GM12878 (cell line): ENCODE measurements around the gene KAZN. TPM values are rescaled to one million over a fixed set of nuclear protein-coding genes. Genes with fewer than 3 reads are reported as not detected.

Experiments used
- ATAC-seq: fragments of 200-7000 bp; cut with Tn5 transposase; 3 replicates; pipeline ENCODE4 v1.9.1; 2020; ENCODE audit warnings: mild to moderate bottlenecking, moderate library complexity
- BruUV-seq: library from RNA; stranded (reverse); fragments of 400-500 nt; replicated peaks from 2 replicates; lab custom pipeline; 2021; lab: Mats Ljungman, UMichigan
- CTCF ChIA-PET: fragments of 300-600 bp; sonication (Branson Sonifier 250); formaldehyde crosslinking; extraction: SDS; loops from one replicate; lab custom pipeline; 2021; ENCODE audit warnings: inconsistent platforms; lab: Yijun Ruan, JAX
- POLR2A ChIA-PET: fragments of 350-600 bp; formaldehyde crosslinking; extraction: SDS; loops from one replicate; lab custom pipeline; 2021; ENCODE audit warnings: inconsistent platforms; lab: Charles Lee
- RAD21 ChIA-PET: fragments of 300-600 bp; sonication (Branson Sonifier 250); formaldehyde crosslinking; loops from one replicate; lab custom pipeline; 2023; ENCODE audit warnings: antibody characterized with exemption; ENCODE audit not compliant: unreplicated experiment; lab: Charles Lee
- SMC1A ChIA-PET: fragments of 300-600 bp; sonication (Branson Sonifier 250); formaldehyde crosslinking; loops from one replicate; lab custom pipeline; 2023; ENCODE audit not compliant: unreplicated experiment, uncharacterized antibody; lab: Charles Lee
- DNase-seq: peaks from one replicate; pipeline ENCODE4 v3.0.0-alpha.2; 2011; ENCODE audit warnings: low read depth, low spot score
- FAIRE-seq: peaks from 3 replicates; lab custom pipeline; 2011; peaks lifted over from hg19 to GRCh38; lab: Jason Lieb, UNC
- H2AFZ ChIP-seq: 2 replicates; pipeline ENCODE4 v1.6.0; 2011; ENCODE audit warnings: low read depth, low read length, control low read depth; ENCODE audit not compliant: control insufficient read depth
- H3K27ac ChIP-seq: 2 replicates; pipeline ENCODE4 v1.5.1; 2011; ENCODE audit warnings: control low read depth; ENCODE audit not compliant: control insufficient read depth, insufficient read depth
- H3K27me3 ChIP-seq, 2 experiments: replicated peaks in 1 of 2; 2 replicates each; pipeline versions ENCODE4 v1.6.0 to v1.6.1; 2011; ENCODE audit warnings: low read length in 1 of 2; ENCODE audit not compliant: control insufficient read depth in 2 of 2, insufficient read depth in 2 of 2
- H3K36me3 ChIP-seq, 2 experiments: 2 replicates each; pipeline ENCODE4 v1.5.1; 2011; ENCODE audit warnings: low read length in 1 of 2; ENCODE audit not compliant: control insufficient read depth in 2 of 2, insufficient read depth in 2 of 2
- H3K4me1 ChIP-seq: 2 replicates; pipeline ENCODE4 v1.6.1; 2011; ENCODE audit warnings: mild to moderate bottlenecking, low read length, moderate library complexity, mixed read lengths; ENCODE audit not compliant: control insufficient read depth, insufficient read depth
- H3K4me2 ChIP-seq: 2 replicates; pipeline ENCODE4 v1.6.0; 2011; ENCODE audit warnings: control low read depth; ENCODE audit not compliant: control insufficient read depth, insufficient read depth
- H3K4me3 ChIP-seq: fragments of 200-600 bp; sonication (generic); 2 replicates; pipeline ENCODE4 v1.5.1; 2016
- H3K79me2 ChIP-seq: 2 replicates; pipeline ENCODE4 v1.6.0; 2011; ENCODE audit warnings: low read length; ENCODE audit not compliant: control insufficient read depth, insufficient read depth
- H3K9ac ChIP-seq: 2 replicates; pipeline ENCODE4 v1.8.0; 2011; ENCODE audit warnings: low read length, control low read depth, mixed read lengths; ENCODE audit not compliant: control insufficient read depth, insufficient read depth
- H3K9me3 ChIP-seq: replicated peaks from 3 replicates; pipeline ENCODE4 v1.5.1; 2011; ENCODE audit warnings: mild to moderate bottlenecking, low read length; ENCODE audit not compliant: control insufficient read depth, insufficient read depth
- H4K20me1 ChIP-seq: 2 replicates; pipeline ENCODE4 v1.6.0; 2011; ENCODE audit not compliant: control insufficient read depth, insufficient read depth
- BCL3 ChIP-seq: IDR thresholded peaks from 2 replicates; pipeline ENCODE4 v1.6.1; 2011; ENCODE audit warnings: borderline replicate concordance, low read depth, mild to moderate bottlenecking, moderate library complexity, low read length; ENCODE audit not compliant: insufficient read depth, poor library complexity, severe bottlenecking
- BRCA1 ChIP-seq: IDR thresholded peaks from 2 replicates; pipeline ENCODE4 v1.6.1; 2011; ENCODE audit warnings: low read depth, low read length, improper control_type of control experiment
- CBFB ChIP-seq: IDR thresholded peaks from 2 replicates; pipeline ENCODE4 v1.6.1; 2016; ENCODE audit warnings: antibody characterized with exemption, low read depth
- EP300 ChIP-seq, 2 experiments: fragments of 150-350 bp in 1 of 2; IDR thresholded peaks; 2 replicates each; pipeline ENCODE4 v1.6.1; 2011 to 2012; ENCODE audit warnings: low read depth in 2 of 2, low read length in 2 of 2, borderline replicate concordance in 1 of 2, improper control_type of control experiment in 1 of 2, inconsistent platforms in 1 of 2; ENCODE audit not compliant: control insufficient read depth in 1 of 2
- EZH2 ChIP-seq: IDR thresholded peaks from 2 replicates; pipeline ENCODE4 v1.6.1; 2012; ENCODE audit warnings: low read depth, mild to moderate bottlenecking, control low read depth, inconsistent platforms, low read length, borderline replicate concordance; ENCODE audit not compliant: control insufficient read depth
- JUNB ChIP-seq: IDR thresholded peaks from 2 replicates; pipeline ENCODE4 v1.6.1; 2016; ENCODE audit warnings: antibody characterized with exemption, mild to moderate bottlenecking
- MTA2 ChIP-seq: fragments of 450-650 bp; IDR thresholded peaks from 2 replicates; pipeline ENCODE4 v1.6.1; 2016; ENCODE audit warnings: low read depth, mild to moderate bottlenecking, moderate library complexity
- PAX5 ChIP-seq: IDR thresholded peaks from 2 replicates; pipeline ENCODE4 v1.6.1; 2011; ENCODE audit warnings: low read depth, low read length, borderline replicate concordance
- PKNOX1 ChIP-seq: fragments of 450-650 bp; IDR thresholded peaks from 2 replicates; pipeline ENCODE4 v1.6.1; 2016; ENCODE audit warnings: mild to moderate bottlenecking
- RAD21 ChIP-seq: IDR thresholded peaks from 2 replicates; pipeline ENCODE4 v1.6.1; 2011; ENCODE audit warnings: mild to moderate bottlenecking, low read depth, low read length, moderate library complexity; ENCODE audit not compliant: insufficient read depth
- SIX5 ChIP-seq: IDR thresholded peaks from 2 replicates; pipeline ENCODE4 v1.6.1; 2011; ENCODE audit warnings: mild to moderate bottlenecking, low read depth, low read length, moderate library complexity; ENCODE audit not compliant: severe bottlenecking
- YY1 ChIP-seq: IDR thresholded peaks from 2 replicates; pipeline ENCODE4 v1.6.1; 2011; ENCODE audit warnings: low read depth, mild to moderate bottlenecking, low read length
- ZBTB4 ChIP-seq: fragments of 450-650 bp; formaldehyde crosslinking; IDR thresholded peaks from 2 replicates; pipeline ENCODE4 v1.4.0; 2022; ENCODE audit warnings: mild to moderate bottlenecking, moderate library complexity
- WGBS: methylation state at CpG from one replicate; pipeline ENCODE4 v1.1.6; 2016; ENCODE audit warnings: low lambda C conversion rate; ENCODE audit not compliant: insufficient replicate concordance, insufficient coverage; ENCODE audit errors: missing lambda C conversion rate; 5-methylcytosine and 5-hydroxymethylcytosine counted together
- in situ Hi-C: fragments of 300-500 bp; cut with MboI; formaldehyde crosslinking; loops from 9 replicates; pipeline ENCODE4 v1.14.3; 2018; ENCODE audit warnings: mixed read lengths
- intact Hi-C: fragments of 100-400 bp; cut with micrococcal nuclease; formaldehyde crosslinking; loops from one replicate; pipeline ENCODE4 v1.14.2; 2022; ENCODE audit not compliant: unreplicated experiment
- polyA plus RNA-seq, 11 experiments: library from polyadenylated mRNA; depleted of rRNA in 4 of 11; unstranded in 6 of 11; stranded (reverse) in 5 of 11; fragments of >200 nt; fragmentation: Nextera tagmentation in 4 of 11; fragmentation: Illumina TruSeq in 1 of 11; extraction: Ambion mirVana in 4 of 11; extraction: Trizol in 1 of 11; gene quantifications; 1 replicate in 1 of 11; 2 replicates in 10 of 11; pipeline versions ENCODE4 v1.2.1 to v1.2.3, GENCODE V29; 2011 to 2016; ENCODE audit warnings: inconsistent platforms in 2 of 11, missing spikeins in 2 of 11, low read depth in 1 of 11
- total RNA-seq, 4 experiments: library from RNA; depleted of rRNA in 3 of 4; stranded (reverse); fragments of >200 nt in 3 of 4; fragmentation: Illumina TruSeq in 1 of 4; extraction: Trizol in 1 of 4; gene quantifications; 2 replicates each; pipeline versions ENCODE4 v1.2.1 to v1.2.3, GENCODE V29; 2013 to 2021

The KAZN gene
- total and polyA plus RNA-seq, 10 of the 15 experiments (the other 5 are each of a cell fraction or from before 2014, with no cell fraction given) = 0.72 to 4.0 (median 1.2) TPM

- no peak for FAIRE-seq
- TF ChIP-seq YY1 (no peak), BCL3 (no peak), JUNB (no peak), EP300 (IDR thresholded peaks at IDR 0.05; ENCODE audit: borderline replicate concordance in 1 of 2, control insufficient read depth in 1 of 2, low read depth in 2 of 2, low read length in 2 of 2) (no peak), ZBTB4 (CRISPR knock-in tag) (no peak), PAX5 (no peak), BRCA1 (no peak), PKNOX1 (no peak), CBFB (no peak), SIX5 (no peak), MTA2 (no peak), RAD21 (no peak), EZH2 (no peak)
- Histone ChIP-seq H2AFZ (no peak overlapping the region), H3K27ac (no peak overlapping the region), H3K27me3 (peaks cover 0 to 3% of the 10 kb centered on the region in 2 experiments; a peak in 2 of 4 replicates), H3K9ac (no peak overlapping the region), H3K4me1 (no peaks in the 10 kb centered on the region), H3K36me3 (no peaks in the 10 kb centered on the region), H3K4me2 (no peak overlapping the region), H4K20me1 (no peaks in the 10 kb centered on the region), H3K9me3 (no peaks in the 10 kb centered on the region), H3K4me3 (no peak overlapping the region), H3K79me2 (no peaks in the 10 kb centered on the region)
- ATAC-seq = no peak
- DNase-seq = no peak
- intact Hi-C loops (no loop called here), in situ Hi-C loops (no loop called here)
- ChIA-PET SMC1A (no interaction called here), CTCF (no interaction called here), POLR2A (no interaction called here), RAD21 (no interaction called here)
- BruUV-seq = no TSS peak
- WGBS = 39% methylated on average over 9 of the region's 9 CpGs
Measured at GRCh38 chr1:14851760-14852159, 253.3 kb downstream of the KAZN start.
